Ovary (tissue), 9 donors: ENCODE measurements around the gene NR1H4. TPM values are rescaled to one million over a fixed set of nuclear protein-coding genes. Genes with fewer than 3 reads are reported as not detected.

ENCODE experiments used
- DNase-seq, 5 donors: peaks; one replicate each; pipeline ENCODE4 v3.0.0-alpha.2; 2019 to 2020
- H3K27ac ChIP-seq, 2 donors: fragments of 200-600 bp; one replicate each; pipeline versions ENCODE4 v1.5.1 to v1.8.0; 2019 to 2022
- H3K27me3 ChIP-seq: fragments of 200-600 bp; one replicate; pipeline ENCODE4 v1.8.0; 2022
- H3K36me3 ChIP-seq: fragments of 200-600 bp; sonication (generic); one replicate; pipeline ENCODE4 v1.5.1; 2019
- H3K4me1 ChIP-seq: one replicate; pipeline ENCODE4 v1.8.1; 2013; ENCODE audit warnings: mild to moderate bottlenecking, moderate library complexity; ENCODE audit not compliant: insufficient read depth
- H3K4me3 ChIP-seq: fragments of 200-600 bp; sonication (generic); one replicate; pipeline ENCODE4 v1.5.1; 2017
- H3K9me3 ChIP-seq, 2 donors: fragments of 200-600 bp in 1 of 2; sonication (generic) in 1 of 2; one replicate each; pipeline versions ENCODE4 v1.5.1 to v1.8.1; 2013 to 2019; ENCODE audit warnings: mild to moderate bottlenecking in 1 of 2, moderate library complexity in 1 of 2
- CTCF ChIP-seq, 3 donors: fragments of 450-650 bp in 2 of 3; fragments of 200-600 bp in 1 of 3; IDR thresholded peaks; one replicate each; pipeline versions ENCODE4 v1.5.1 to v1.8.0; 2016 to 2022; ENCODE audit warnings: antibody characterized with exemption in 3 of 3, mild to moderate bottlenecking in 1 of 3
- EP300 ChIP-seq: sonication (generic); formaldehyde crosslinking; IDR thresholded peaks from one replicate; pipeline ENCODE4 v1.6.1; 2017; ENCODE audit warnings: antibody characterized with exemption
- POLR2A ChIP-seq: fragments of 450-650 bp; IDR thresholded peaks from one replicate; pipeline ENCODE4 v1.6.1; 2017; ENCODE audit warnings: antibody characterized with exemption, mild to moderate bottlenecking, moderate library complexity
- WGBS, 3 donors: extraction: QIAGEN DNeasy Blood & Tissue Kit in 1 of 3; methylation state at CpG; one replicate each; pipeline versions ENCODE4 v1.1.5 to v1.1.7; 2013 to 2017; 5-methylcytosine and 5-hydroxymethylcytosine counted together
- intact Hi-C, 4 donors: fragments of 100-400 bp; cut with DNase I; formaldehyde crosslinking; loops; one replicate each; pipeline versions ENCODE4 v1.11.0 to v1.15.1; 2022 to 2023
- polyA plus RNA-seq, 2 donors: library from polyadenylated mRNA; stranded (reverse); fragments of 200-250 nt in 1 of 2; fragments of 350-450 nt in 1 of 2; fragmentation: Illumina TruSeq in 1 of 2; extraction: RNeasy Lipid Tissue Mini Kit (QIAGEN cat#74804) in 1 of 2; gene quantifications; one replicate each; pipeline ENCODE4 v1.2.3, GENCODE V29; 2013 to 2014
- total RNA-seq, 7 donors: library from RNA; depleted of rRNA in 2 of 7; stranded (reverse); fragments of >200 nt in 2 of 7; fragmentation: NEBNext Ultra II Directional in 3 of 7; extraction: Animal tissue kit (Norgen Biotek cat#: 25700) in 3 of 7; gene quantifications; one replicate each; pipeline versions ENCODE4 v1.1.0 to v1.2.4, GENCODE V29; 2016 to 2023
- donor health status: DM: no; HTN: no; CAD: no; lungs with moderate emphysema.
- donor health status: DM: no; HTN: no; CAD: no.
- donor health status: Bipolar disorder and iron deficiency.
- donor health status: DM: yes; HTN: yes; CAD: no.
- donor health status: DM: no; HTN: no; CAD: no.
- donor health status: DM: yes; HTN: yes; CAD: no.

Gene NR1H4
- total and polyA plus RNA-seq, 9 donors: 8.8 to 26.2 (median 15.2) TPM

GRCh38 chr12:100461330-100461973 lies 12.2 kb upstream of the NR1H4 start:
- H3K4me3 ChIP-seq: no peak overlapping the region
- no peaks in the 10 kb centered on the region for H3K36me3 ChIP-seq
- H3K27me3 ChIP-seq: no peaks in the 10 kb centered on the region
- H3K9me3 ChIP-seq: no peaks in the 10 kb centered on the region
- WGBS, 3 donors: 72 to 83% (median 75%) methylated on average over 1 of the region's 1 CpG
- DNase-seq: no peak
- H3K27ac ChIP-seq: no peak overlapping the region
- TF ChIP-seq EP300 (no peak), POLR2A (no peak), CTCF (IDR thresholded peaks at IDR 0.05) (no peak)
- H3K4me1 ChIP-seq: peaks cover 2% of the 10 kb centered on the region
- intact Hi-C loops: no loop called here

- no peaks in the 10 kb centered on the region for H3K27me3 ChIP-seq
- intact Hi-C loops: no loop called here
- no peak overlapping the region for H3K4me3 ChIP-seq
- no peak for TF ChIP-seq CTCF (IDR thresholded peaks at IDR 0.05)
- TF ChIP-seq POLR2A: no peak
- no peak for TF ChIP-seq EP300
- no peak for DNase-seq
- H3K36me3 ChIP-seq: no peaks in the 10 kb centered on the region
- WGBS, 3 donors: 27 to 48% (median 38%) methylated on average over 1 of the region's 1 CpG
- H3K27ac ChIP-seq: no peak overlapping the region
- H3K4me1 ChIP-seq: peaks cover 2% of the 10 kb centered on the region
- no peaks in the 10 kb centered on the region for H3K9me3 ChIP-seq
Measured at GRCh38 chr12:100463661-100464060, 10.0 kb upstream of the NR1H4 start.

- H3K27me3 ChIP-seq: no peaks in the 10 kb centered on the region
- no peak for TF ChIP-seq EP300
- H3K36me3 ChIP-seq: no peaks in the 10 kb centered on the region
- no peaks in the 10 kb centered on the region for H3K9me3 ChIP-seq
- H3K4me1 ChIP-seq: peaks cover 2% of the 10 kb centered on the region
- intact Hi-C loops: no loop called here
- WGBS, 3 donors: 41 to 98% (median 87%) methylated on average over 1 of the region's 1 CpG
- no peak for DNase-seq
- no peak overlapping the region for H3K27ac ChIP-seq
- H3K4me3 ChIP-seq: no peak overlapping the region
Measured at GRCh38 chr12:100464529-100464928, 9.1 kb upstream of the NR1H4 start.

GRCh38 chr12:100468126-100468525 lies 5.5 kb upstream of the NR1H4 start:
- Histone ChIP-seq H3K4me1 (peaks cover 2% of the 10 kb centered on the region), H3K4me3 (no peak overlapping the region), H3K27me3 (no peaks in the 10 kb centered on the region), H3K27ac (no peak overlapping the region), H3K9me3 (no peaks in the 10 kb centered on the region), H3K36me3 (no peaks in the 10 kb centered on the region)
- no peak for TF ChIP-seq CTCF (IDR thresholded peaks at IDR 0.05)
- TF ChIP-seq EP300: no peak
- no peak for TF ChIP-seq POLR2A
- intact Hi-C loops: no loop called here
- DNase-seq: no peak

- Histone ChIP-seq H3K4me1 (peaks cover 9% of the 10 kb centered on the region), H3K4me3 (no peak overlapping the region), H3K36me3 (no peaks in the 10 kb centered on the region), H3K9me3 (no peaks in the 10 kb centered on the region), H3K27ac (no peak overlapping the region), H3K27me3 (no peaks in the 10 kb centered on the region)
- TF ChIP-seq EP300 (no peak), POLR2A (no peak), CTCF (IDR thresholded peaks at IDR 0.05) (no peak)
- intact Hi-C loops: no loop called here
- 95 to 99% (median 99%) methylated on average over 2 of the region's 2 CpGs for WGBS, 3 donors
- no peak for DNase-seq
Measured at GRCh38 chr12:100472325-100472724, 1.3 kb upstream of the NR1H4 start.
